Neural cell (in vitro differentiated cells): ENCODE measurements around the gene PXK. TPM values are rescaled to one million over a fixed set of nuclear protein-coding genes. Genes with fewer than 3 reads are reported as not detected.

ENCODE experiments used
- H2AFZ ChIP-seq: fragments of 200-600, 300-800 bp; sonication (generic), shearing (Covaris generic); 2 replicates; pipeline ENCODE4 v1.6.0; 2014; ENCODE audit warnings: low read depth, mild to moderate bottlenecking, antibody characterized with exemption, low read length, moderate library complexity
- H3F3A ChIP-seq: fragments of 200-600 bp; shearing (Covaris generic); 2 replicates; pipeline ENCODE4 v1.6.1; 2016; ENCODE audit warnings: mild to moderate bottlenecking, moderate library complexity, mixed read lengths, antibody characterized with exemption, low read length; ENCODE audit not compliant: insufficient read depth, poor library complexity, severe bottlenecking
- H3K27ac ChIP-seq: fragments of 200-600, 300-800 bp; sonication (generic), shearing (Covaris generic); 2 replicates; pipeline ENCODE4 v1.5.1; 2014; ENCODE audit warnings: mild to moderate bottlenecking, low read length, moderate library complexity
- H3K27me3 ChIP-seq: fragments of 300-800, 200-600 bp; sonication (generic), shearing (Covaris generic); 2 replicates; pipeline ENCODE4 v1.6.0; 2014; ENCODE audit warnings: mild to moderate bottlenecking, low read depth, low read length, moderate library complexity; ENCODE audit not compliant: insufficient read depth
- H3K36me3 ChIP-seq: fragments of 300-800, 200-600 bp; sonication (generic), shearing (Covaris generic); 2 replicates; pipeline ENCODE4 v1.5.1; 2014; ENCODE audit warnings: mild to moderate bottlenecking, antibody characterized with exemption, low read length, moderate library complexity; ENCODE audit not compliant: insufficient read depth
- H3K4me2 ChIP-seq: fragments of 300-800, 200-600 bp; sonication (generic), shearing (Covaris generic); 2 replicates; pipeline ENCODE4 v1.6.0; 2014; ENCODE audit warnings: mild to moderate bottlenecking, low read length
- H3K4me3 ChIP-seq: fragments of 300-800, 200-600 bp; sonication (generic), shearing (Covaris generic); 2 replicates; pipeline ENCODE4 v1.5.1; 2014; ENCODE audit warnings: mild to moderate bottlenecking, low read length, moderate library complexity
- H3K79me2 ChIP-seq: fragments of 200-600 bp; shearing (Covaris generic); replicated peaks from 2 replicates; pipeline ENCODE4 v1.6.0; 2014; ENCODE audit warnings: mild to moderate bottlenecking, low read length, moderate library complexity; ENCODE audit not compliant: insufficient read depth
- H3K9ac ChIP-seq: fragments of 300-800, 200-600 bp; sonication (generic), shearing (Covaris generic); 2 replicates; pipeline ENCODE4 v1.6.1; 2016; ENCODE audit warnings: mild to moderate bottlenecking, low read length, mixed read lengths
- H3K9me2 ChIP-seq: fragments of 200-600 bp; shearing (Covaris generic); 2 replicates; pipeline ENCODE4 v1.6.1; 2016; ENCODE audit warnings: mild to moderate bottlenecking, low read length, mixed read lengths; ENCODE audit not compliant: insufficient read depth
- H3K9me3 ChIP-seq: fragments of 200-600, 300-800 bp; sonication (generic), shearing (Covaris generic); 2 replicates; pipeline ENCODE4 v1.6.1; 2016; ENCODE audit warnings: mild to moderate bottlenecking, mixed run types, low read length, moderate library complexity, mixed read lengths
- H4K20me1 ChIP-seq: fragments of 200-600 bp; shearing (Covaris generic); 2 replicates; pipeline ENCODE4 v1.6.1; 2016; ENCODE audit warnings: mild to moderate bottlenecking, mixed run types; ENCODE audit not compliant: insufficient read depth
- EP300 ChIP-seq: fragments of 450-650 bp; conservative IDR thresholded peaks from 2 replicates; pipeline ENCODE4 v1.6.1; 2014; ENCODE audit warnings: antibody characterized with exemption, mild to moderate bottlenecking, moderate library complexity; ENCODE audit not compliant: poor library complexity, severe bottlenecking
- EZH2 ChIP-seq: fragments of 200-600, 300-800 bp; shearing (Covaris generic), sonication (generic); IDR thresholded peaks from 2 replicates; pipeline ENCODE4 v1.6.1; 2014; ENCODE audit warnings: antibody characterized with exemption, low read length, borderline replicate concordance, mild to moderate bottlenecking; ENCODE audit not compliant: insufficient read depth, poor library complexity, severe bottlenecking
- MXI1 ChIP-seq: fragments of 450-650 bp; conservative IDR thresholded peaks from 2 replicates; pipeline ENCODE4 v1.6.1; 2014; ENCODE audit warnings: antibody characterized with exemption, mild to moderate bottlenecking; ENCODE audit not compliant: poor library complexity, severe bottlenecking
- POLR2AphosphoS5 ChIP-seq: IDR thresholded peaks from 2 replicates; pipeline ENCODE4 v1.6.1; 2012
- RAD21 ChIP-seq: fragments of 450-650 bp; conservative IDR thresholded peaks from 2 replicates; pipeline ENCODE4 v1.6.1; 2014; ENCODE audit warnings: antibody characterized with exemption, mild to moderate bottlenecking, moderate library complexity
- SMC3 ChIP-seq: fragments of 450-650 bp; conservative IDR thresholded peaks from 2 replicates; pipeline ENCODE4 v1.6.1; 2014; ENCODE audit warnings: antibody characterized with exemption, mild to moderate bottlenecking, moderate library complexity; ENCODE audit not compliant: poor library complexity
- TAF1 ChIP-seq: IDR thresholded peaks from 2 replicates; pipeline ENCODE4 v1.6.1; 2012; ENCODE audit warnings: low read depth
- polyA plus RNA-seq: library from polyadenylated mRNA; depleted of rRNA; stranded (reverse); fragments of >200 nt; gene quantifications from 2 replicates; pipeline ENCODE4 v1.2.3, GENCODE V29; 2014
- TF ChIP-seq, protein P1 (sequence below): fragments of 450-650 bp; IDR thresholded peaks from 2 replicates; pipeline ENCODE4 v1.5.1; 2014; ENCODE audit warnings: antibody characterized with exemption, mild to moderate bottlenecking, moderate library complexity; ENCODE audit not compliant: poor library complexity, severe bottlenecking

PXK gene
- polyA plus RNA-seq, 1 donor from 2014 or later = 37.7 TPM

DNA sequence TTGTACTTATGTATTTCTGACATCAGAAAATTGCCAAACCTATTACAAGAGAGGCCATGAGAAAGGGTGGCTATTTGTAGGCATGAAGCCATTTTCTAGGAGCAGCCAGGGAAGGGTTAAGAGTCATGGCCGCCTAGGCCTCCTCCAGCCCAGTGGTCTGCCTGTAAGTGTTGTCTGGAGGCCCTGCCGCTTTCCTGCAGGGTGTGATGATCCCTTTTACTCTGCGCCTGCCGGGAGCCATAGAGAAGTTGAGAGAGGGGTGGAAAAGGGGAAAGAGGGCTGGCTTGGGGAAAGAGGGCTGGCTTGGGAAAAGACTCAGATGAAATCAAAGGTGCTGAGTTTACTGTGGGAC lies 130.1 kb downstream of the PXK start:
- Histone ChIP-seq H3F3A (no peaks in the 10 kb centered on the region), H3K4me2 (no peak overlapping the region), H3K27ac (no peak overlapping the region), H3K36me3 (no peaks in the 10 kb centered on the region), H3K4me3 (no peak overlapping the region), H3K9me2 (no peaks in the 10 kb centered on the region), H2AFZ (no peak overlapping the region), H3K9me3 (no peaks in the 10 kb centered on the region), H4K20me1 (no peaks in the 10 kb centered on the region), H3K27me3 (no peaks in the 10 kb centered on the region), H3K9ac (no peak overlapping the region), H3K79me2 (no peaks in the 10 kb centered on the region)
- no peak for TF ChIP-seq RAD21

DNA sequence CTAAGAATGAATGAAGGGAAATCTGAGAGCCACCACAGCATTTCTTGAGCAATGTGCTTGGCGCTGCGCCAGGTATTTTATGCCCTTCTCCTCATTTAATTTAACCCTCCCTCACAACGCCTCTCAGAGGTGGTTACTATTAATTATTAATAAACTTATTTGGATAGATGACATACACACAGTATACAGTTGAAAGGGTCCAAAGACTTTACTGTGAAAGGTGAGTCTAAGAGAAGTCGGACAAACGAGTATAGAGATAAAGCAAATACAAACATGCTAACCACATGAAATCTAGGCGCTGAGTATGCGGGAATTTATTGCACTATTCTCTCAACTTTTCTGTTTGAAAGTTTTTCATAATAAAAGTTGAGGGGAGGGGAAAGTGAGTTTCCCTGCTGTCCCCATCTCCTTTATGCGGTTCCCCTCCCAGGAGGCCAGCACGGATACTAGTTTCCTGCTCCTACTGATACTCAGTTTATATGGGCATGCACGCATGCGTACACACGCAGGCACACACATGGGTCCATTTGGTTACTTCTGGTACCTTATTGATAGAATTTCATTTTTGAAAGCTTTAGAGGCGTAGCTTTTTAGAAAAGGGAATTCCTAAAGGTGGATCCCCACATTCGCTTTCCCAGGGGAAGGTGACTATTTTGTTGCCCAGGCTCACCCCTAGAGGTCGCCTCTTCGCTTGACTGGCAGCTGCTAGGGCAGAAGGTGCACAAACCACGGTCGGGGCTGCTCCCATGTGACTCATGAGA lies 130.7 kb downstream of the PXK start:
- no peak overlapping the region for H3K4me3 ChIP-seq
- H3K36me3 ChIP-seq = no peaks in the 10 kb centered on the region
- H3K4me2 ChIP-seq = no peak overlapping the region
- H4K20me1 ChIP-seq = no peaks in the 10 kb centered on the region
- H3K27ac ChIP-seq = no peak overlapping the region
- no peaks in the 10 kb centered on the region for H3K79me2 ChIP-seq
- H3K27me3 ChIP-seq = no peaks in the 10 kb centered on the region
- TF ChIP-seq EZH2 = no peak
- TF ChIP-seq TAF1 = no peak
- peak; percentile 55 for TF ChIP-seq RAD21
- TF ChIP-seq EP300 = no peak
- TF ChIP-seq, protein P1, sequence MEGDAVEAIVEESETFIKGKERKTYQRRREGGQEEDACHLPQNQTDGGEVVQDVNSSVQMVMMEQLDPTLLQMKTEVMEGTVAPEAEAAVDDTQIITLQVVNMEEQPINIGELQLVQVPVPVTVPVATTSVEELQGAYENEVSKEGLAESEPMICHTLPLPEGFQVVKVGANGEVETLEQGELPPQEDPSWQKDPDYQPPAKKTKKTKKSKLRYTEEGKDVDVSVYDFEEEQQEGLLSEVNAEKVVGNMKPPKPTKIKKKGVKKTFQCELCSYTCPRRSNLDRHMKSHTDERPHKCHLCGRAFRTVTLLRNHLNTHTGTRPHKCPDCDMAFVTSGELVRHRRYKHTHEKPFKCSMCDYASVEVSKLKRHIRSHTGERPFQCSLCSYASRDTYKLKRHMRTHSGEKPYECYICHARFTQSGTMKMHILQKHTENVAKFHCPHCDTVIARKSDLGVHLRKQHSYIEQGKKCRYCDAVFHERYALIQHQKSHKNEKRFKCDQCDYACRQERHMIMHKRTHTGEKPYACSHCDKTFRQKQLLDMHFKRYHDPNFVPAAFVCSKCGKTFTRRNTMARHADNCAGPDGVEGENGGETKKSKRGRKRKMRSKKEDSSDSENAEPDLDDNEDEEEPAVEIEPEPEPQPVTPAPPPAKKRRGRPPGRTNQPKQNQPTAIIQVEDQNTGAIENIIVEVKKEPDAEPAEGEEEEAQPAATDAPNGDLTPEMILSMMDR = peak; percentile 71
- no peak for TF ChIP-seq POLR2AphosphoS5
- peak; percentile 46 for TF ChIP-seq SMC3
- no peak for TF ChIP-seq MXI1
- H3K9me2 ChIP-seq = no peaks in the 10 kb centered on the region
- H3K9me3 ChIP-seq = no peaks in the 10 kb centered on the region
- no peak overlapping the region for H3K9ac ChIP-seq
- H3F3A ChIP-seq = no peaks in the 10 kb centered on the region
- no peak overlapping the region for H2AFZ ChIP-seq

DNA sequence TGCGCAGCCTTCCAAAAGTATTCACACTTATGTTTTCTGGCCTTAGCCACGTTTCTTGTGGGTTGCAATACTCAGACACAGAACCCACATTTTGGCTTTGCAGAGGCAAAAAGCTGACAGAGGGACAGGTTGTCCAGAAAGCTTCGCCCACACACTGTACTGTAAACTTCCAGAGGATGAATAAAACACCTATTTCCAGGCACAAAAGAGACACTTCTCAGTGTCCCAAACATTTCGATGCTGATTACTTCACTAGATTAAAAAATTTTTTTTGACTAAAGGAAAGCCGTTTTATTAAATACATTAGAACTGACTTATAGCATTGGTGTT lies 131.2 kb downstream of the PXK start:
- Histone ChIP-seq H3K36me3 (no peaks in the 10 kb centered on the region), H4K20me1 (no peaks in the 10 kb centered on the region), H3K9ac (no peak overlapping the region), H3K79me2 (no peaks in the 10 kb centered on the region), H3K4me3 (no peak overlapping the region), H3K27ac (no peak overlapping the region), H3K27me3 (no peaks in the 10 kb centered on the region), H3K4me2 (no peak overlapping the region), H3K9me3 (no peaks in the 10 kb centered on the region), H3K9me2 (no peaks in the 10 kb centered on the region), H2AFZ (no peak overlapping the region), H3F3A (no peaks in the 10 kb centered on the region)
- TF ChIP-seq RAD21 (peak; percentile 2), EP300 (no peak)
